Measurements from ENCODE around the gene FOXN3.

Gene FOXN3

GRCh38 chr14:89244720-89245119, 172.3 kb downstream of the FOXN3 start:
- no peak for DNase-seq

- DNase-seq, result no peak
Measured at GRCh38 chr14:89243741-89244140, 173.3 kb downstream of the FOXN3 start.

DNA sequence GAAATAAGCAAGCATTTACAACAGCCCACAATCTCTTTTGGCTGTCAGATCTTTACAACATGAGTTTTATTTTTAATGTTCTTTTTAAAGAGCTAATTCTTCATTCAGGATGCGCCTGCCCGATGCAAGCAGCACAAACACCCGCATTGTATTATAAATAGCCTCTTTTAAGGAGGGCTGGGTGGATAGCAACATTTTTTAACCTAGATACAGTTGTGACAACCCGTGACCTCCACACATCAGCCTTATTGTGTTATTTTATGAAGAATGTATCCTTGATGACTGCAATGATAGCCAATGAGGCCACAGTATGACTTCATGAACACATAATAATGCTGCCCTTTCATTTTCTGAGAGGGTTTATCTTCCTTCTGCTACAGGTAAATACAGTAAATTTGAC, 173.7 kb downstream of the FOXN3 start:
- DNase-seq, result no peak

DNA sequence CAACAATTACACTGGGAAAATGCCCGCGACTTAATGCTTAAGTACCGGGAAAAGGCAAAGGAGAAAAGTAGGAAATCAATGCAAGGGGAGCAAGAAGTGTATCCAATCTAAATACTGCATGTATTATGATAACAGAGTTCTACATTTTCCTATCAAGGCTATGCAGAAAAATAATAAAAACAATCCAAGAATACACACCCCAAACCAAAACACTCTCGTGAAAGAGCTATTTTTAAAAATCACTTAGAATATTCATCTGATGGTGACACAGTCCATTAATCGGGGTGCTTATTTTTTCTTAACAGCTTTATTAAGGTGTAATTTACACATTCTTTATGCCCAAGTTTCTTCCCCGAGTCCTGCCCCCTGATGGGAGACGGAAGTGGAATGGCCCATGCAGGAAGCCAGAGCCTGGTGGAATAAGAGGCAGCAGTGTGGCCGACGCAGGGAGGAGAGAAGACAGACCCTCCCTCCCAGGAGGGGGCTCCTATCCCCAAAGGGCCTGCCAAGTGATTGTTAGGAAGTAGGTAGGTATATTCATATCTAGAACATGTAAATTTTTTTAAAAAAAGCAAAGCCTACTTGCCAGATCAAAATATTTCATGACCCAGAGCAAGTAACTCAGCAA, 174.3 kb downstream of the FOXN3 start:
- no peak for DNase-seq

DNA sequence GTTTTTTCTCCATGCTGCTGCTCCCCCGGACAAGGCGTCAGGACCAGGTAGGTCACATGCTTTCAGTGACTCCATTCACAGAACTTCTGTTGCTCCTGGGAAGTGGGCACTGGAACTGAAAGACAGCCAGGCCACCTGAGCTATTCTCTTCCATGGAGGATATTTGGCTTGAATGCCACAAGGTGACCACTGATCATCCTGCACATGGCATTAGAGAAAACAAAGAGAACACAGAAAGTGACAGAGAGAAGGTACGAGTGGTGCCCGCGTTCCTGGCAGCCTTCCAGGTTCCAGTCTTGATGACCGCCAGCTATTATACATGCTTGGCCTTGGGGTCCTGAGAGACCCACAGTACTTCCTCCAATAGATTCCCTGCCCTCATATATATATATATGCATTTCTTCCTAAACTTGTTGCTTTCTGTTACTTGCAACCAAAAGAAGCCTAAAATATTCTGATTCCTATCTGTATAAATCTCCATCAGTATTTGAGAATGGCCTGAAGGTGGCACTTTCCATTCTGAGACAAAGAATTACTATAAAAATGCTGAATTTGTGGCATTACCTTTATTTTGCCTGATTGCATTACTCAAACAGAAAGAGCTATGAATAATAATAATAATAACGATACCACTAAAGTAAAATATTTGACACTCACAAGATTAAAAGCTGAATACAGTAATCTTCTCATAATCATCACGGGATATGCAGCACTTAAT, 174.9 kb downstream of the FOXN3 start:
- DNase-seq, result no peak

- DNase-seq, result no peak
Measured at GRCh38 chr14:89241257-89241656, 175.8 kb downstream of the FOXN3 start.

DNA sequence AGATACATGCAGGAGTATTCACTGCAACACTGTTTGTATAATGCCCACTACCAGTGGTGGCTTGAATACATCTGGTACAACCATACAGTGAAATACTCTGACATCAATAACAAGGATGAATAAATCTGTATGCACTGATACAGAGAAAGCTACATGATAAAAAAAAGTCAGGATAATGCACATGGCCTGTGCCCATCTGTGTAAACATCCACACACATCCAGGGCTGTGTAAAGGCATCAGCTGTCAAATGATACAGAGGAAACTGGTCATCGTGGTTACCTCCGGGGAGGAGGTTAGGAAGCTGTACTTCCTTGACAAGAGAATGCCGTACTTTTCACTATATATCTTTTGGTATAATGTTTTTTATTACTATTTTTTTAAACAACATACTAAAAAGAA, 176.6 kb downstream of the FOXN3 start:
- DNase-seq, result no peak

DNA sequence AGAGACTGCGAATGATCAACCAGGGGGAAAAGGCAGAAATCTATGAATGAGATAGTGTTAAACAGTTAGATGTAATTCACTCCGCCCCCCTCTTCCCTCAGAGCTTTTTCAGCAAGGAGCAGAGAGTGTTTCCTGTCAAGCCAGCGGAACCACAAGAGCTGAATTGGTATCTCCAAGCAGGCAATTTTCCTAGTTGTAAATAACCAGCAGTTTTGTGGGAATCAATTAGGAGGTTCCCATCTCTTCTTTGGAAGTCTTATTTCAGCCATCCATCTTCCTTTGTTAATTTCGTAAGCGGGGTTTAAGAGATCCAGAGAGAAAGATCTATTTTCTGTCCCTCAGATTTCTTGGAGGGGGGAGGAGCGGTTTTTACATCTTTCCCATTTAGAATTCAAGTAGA, 178.0 kb downstream of the FOXN3 start:
- no peak for DNase-seq

- DNase-seq, result no peak
Measured at GRCh38 chr14:89237921-89238529, 179.0 kb downstream of the FOXN3 start.

DNA sequence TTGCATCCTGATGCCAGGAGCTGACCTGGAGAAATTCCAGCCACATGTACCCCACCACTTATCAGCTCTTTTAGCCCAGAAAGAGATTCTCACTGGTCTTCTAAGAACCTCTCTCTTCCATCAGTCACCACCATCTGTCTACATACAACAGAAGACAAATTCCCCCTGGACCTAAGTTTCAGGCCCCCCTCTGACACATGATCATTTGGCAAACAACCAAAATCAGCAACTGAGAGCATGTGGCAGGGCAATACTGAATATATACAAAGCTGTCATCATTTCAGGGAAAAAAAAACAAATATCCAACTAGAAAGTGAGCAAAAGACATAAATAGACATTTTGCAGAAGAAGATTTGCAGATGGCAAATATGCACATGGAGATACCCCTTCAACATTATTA, 180.2 kb downstream of the FOXN3 start:
- DNase-seq, result no peak

GRCh38 chr14:89233184-89233583, 183.8 kb downstream of the FOXN3 start:
- no peak for DNase-seq

GRCh38 chr14:89232265-89233070, 184.6 kb downstream of the FOXN3 start:
- no peak for DNase-seq

GRCh38 chr14:89231426-89232113, 185.5 kb downstream of the FOXN3 start:
- no peak for DNase-seq

GRCh38 chr14:89228921-89229639, 188.0 kb downstream of the FOXN3 start:
- no peak for DNase-seq

GRCh38 chr14:89227496-89227836, 189.6 kb downstream of the FOXN3 start:
- DNase-seq, result no peak

DNA sequence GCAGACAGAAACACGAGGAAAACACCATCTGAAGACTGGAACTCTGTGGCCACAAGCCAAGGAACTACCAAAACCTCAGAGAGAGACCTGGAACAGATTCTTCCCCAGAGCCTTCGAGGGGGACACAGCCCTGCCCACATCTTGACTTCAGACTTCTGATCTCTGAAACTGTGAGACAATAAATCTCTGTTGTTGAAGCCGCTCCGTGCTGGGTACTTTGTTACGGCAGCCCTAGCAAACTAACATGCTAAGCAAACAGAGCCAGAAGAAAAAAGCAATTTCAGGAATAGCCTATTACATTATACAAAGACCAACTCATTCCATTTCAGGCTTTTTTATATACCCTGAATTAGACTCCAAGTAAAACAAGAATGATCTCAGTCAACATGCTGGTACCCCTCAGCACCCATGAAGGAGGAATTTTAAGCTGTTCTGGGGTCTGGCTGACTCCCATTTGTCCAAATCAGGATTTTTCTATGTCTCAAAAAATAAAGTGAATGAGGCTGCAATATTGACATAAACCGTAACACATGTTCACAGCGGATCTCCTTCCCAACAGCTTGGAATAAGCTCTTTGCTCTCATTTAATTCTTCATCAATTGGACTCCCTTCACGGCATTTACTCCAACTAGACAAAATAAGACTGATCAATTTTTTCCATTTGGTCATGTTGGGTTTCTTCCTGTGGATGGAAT, 190.1 kb downstream of the FOXN3 start:
- DNase-seq, result no peak

DNA sequence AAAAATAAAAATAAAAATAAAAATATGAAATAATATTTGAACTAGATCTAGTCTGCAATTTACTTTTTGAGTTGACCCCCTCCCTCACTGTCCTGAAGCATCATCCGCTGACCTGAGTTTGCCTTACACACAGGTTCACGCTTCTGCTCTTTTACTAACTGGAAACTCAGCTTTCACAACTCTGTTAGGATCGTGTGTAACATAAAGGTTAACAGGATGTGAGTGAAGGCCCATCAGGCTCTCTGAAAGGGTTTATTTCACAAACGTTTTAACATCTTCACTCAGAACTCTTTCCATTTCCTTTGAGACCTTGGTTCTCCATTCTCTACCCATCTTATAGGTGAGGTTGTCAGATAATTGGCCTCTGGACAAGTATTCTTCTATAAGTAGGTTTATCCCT, 191.4 kb downstream of the FOXN3 start:
- no peak for DNase-seq

GRCh38 chr14:89221109-89221810, 195.8 kb downstream of the FOXN3 start:
- DNase-seq, result peak; percentile 29

GRCh38 chr14:89219051-89219450, 198.0 kb downstream of the FOXN3 start:
- DNase-seq, result no peak

DNA sequence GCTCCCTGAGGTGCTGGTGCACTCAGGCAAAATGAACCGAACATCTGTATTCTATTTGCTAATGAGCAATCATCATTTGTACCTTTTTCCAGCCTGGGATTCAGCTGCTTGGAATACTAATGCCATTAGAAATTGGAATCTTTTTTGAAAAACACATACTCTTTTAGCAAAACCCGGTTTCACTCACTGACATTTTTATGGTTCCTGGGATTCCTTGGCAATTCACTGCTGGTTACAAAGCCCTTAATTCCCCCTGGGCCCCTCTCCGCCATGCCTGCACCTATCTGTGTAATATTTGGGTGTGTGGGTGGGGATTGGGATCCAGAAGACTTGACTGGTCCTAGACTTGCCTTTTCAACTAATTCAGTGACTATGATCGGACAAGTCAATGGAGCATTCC, 199.1 kb downstream of the FOXN3 start:
- DNase-seq, result no peak

DNA sequence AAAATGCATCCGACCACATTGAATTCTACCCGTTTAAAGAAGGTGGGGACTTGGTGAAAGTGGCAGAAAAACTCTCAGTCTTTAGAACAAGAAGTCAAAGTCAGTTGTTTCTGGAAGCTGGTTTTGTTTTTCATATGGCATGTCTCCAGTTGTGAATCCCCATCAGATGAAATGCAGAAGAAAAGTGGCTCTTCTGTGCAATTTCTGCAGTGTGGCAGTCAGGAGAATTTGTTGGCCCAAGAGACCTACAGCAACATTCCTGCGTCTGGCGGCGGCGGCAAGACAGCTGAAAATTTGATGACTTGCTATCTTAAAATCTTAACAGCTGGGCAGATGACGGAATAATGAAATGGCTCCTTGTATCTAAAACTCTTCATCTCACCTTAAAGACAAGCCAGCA, 201.5 kb downstream of the FOXN3 start:
- DNase-seq, result no peak
